Fibroblast of upper back skin (primary cell): ENCODE data around the gene TMEM135.
"Not testable (repeated sequence)": the region's sequence is repeated elsewhere in the genome, so short reads cannot be mapped to it uniquely, and the experiment has no call there.

Experiments
- DNase-seq: peaks from one replicate; pipeline ENCODE4 v3.0.0-alpha.2; 2013

TMEM135 gene

DNA sequence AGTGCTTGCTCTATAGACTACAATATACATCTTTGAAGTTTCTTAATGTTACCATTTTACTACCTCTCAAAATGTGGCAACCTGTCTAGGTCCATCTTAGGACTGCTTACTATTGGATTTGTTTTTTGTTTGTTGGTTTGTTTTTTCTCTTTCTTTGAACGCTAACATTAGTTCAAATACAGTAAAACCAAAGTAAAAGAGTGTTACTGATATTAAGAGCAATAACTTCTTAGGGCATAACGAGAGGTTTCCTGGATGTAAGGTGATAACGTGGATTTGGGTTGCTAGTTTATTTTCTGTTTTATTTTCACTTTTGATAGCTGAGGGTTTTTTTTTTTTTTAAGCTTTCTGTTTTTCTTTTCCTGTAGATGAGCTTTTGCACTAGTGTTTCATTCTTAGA is 43.6 kb downstream of the TMEM135 start:
- DNase-seq, result no peak

DNA sequence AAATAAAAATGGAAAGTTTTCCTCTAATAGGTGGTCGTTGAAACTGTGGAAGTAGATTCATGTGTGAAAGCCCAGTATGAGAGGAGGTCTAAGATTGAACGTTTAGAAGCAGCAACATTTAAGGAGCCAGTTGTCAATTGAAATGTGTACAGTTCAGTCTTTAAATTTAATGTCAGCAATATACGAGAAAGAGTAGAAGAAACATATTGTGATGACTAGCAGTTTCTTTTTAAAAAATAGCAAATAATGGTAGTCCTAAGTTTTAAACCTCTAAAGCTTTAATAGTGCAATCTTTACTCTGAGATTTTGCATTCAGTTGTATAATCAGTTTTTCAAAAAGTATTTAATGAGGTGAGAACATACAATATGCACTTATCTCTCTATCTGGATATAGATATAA is 44.9 kb downstream of the TMEM135 start:
- DNase-seq, result no peak

DNA sequence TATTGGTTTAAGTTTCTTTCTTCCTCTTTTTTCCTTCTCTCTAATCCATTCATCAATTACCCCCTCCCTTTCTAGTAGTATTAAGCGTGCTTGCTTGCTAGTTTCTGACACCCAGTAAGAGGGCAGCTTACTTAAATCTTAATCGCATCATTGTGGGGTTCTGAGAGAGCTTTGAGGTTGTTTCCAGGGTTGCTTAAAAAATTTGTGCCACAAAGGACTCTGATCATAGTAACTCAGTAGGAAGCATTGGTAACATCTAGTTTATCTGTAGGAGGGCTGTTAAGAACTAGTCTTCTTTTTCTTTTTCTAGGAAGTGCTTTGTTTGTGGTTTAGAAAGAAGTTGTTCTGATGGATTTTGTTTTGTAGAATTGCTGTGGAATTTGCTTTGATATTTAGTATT is 45.3 kb downstream of the TMEM135 start:
- DNase-seq, result no peak

DNA sequence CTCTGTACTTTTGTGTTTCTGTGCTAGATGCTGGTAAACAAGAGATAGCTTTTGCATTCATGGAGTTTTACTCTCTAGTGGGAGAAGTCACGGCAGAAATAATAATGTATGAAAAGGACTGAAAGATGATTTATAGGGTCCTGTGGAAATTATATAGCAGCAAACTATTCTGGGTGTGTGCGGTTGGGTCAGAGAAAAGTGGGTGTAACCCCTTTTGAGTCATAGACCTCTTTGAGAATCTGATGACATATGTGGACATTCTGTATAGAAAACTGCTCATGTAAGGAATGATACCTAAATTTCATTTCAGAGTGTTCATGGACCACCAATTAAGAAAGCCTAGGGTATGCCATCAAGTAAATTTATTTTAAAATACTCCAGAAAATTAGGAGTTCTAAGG is 54.4 kb downstream of the TMEM135 start:
- peak; percentile 45 for DNase-seq

DNA sequence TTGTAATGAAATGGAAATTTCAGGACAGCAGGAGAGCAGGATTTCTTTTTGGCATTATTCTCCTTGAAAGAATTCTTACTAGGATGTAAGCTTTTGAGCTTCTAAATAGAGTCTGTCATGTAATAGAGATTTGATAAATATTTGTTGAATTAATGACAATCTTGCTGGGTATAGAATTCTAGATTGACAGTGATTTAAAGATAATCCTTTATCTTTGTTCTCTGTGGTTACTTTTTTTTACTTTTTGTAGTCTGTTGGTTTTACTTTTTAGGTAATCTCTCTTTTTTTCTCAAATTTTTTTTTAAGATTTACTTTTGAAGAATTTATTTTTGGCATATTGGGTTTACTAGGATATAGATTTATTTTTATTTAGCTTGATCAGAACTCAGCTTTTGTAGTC is 54.8 kb downstream of the TMEM135 start:
- no peak for DNase-seq

DNA sequence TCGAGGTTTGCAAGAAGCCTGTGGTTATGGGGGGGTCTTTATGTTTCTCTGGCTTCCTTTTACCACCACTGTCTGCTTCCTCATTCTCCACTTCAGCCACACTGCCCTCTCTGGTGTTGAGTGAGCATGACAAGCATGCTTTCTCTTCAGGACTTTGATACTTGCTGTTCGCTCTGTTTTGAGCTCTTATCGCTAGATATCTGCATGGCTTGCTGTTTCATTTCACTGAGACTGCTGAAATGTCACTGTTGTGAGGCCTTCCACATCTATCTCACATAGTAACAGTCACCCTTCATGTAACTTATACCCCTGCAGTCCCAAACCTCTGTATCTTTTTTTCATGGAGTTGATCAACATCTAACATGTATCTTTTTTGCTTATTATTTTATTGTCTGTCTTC is 59.8 kb downstream of the TMEM135 start:
- peak; percentile 19 for DNase-seq

DNA sequence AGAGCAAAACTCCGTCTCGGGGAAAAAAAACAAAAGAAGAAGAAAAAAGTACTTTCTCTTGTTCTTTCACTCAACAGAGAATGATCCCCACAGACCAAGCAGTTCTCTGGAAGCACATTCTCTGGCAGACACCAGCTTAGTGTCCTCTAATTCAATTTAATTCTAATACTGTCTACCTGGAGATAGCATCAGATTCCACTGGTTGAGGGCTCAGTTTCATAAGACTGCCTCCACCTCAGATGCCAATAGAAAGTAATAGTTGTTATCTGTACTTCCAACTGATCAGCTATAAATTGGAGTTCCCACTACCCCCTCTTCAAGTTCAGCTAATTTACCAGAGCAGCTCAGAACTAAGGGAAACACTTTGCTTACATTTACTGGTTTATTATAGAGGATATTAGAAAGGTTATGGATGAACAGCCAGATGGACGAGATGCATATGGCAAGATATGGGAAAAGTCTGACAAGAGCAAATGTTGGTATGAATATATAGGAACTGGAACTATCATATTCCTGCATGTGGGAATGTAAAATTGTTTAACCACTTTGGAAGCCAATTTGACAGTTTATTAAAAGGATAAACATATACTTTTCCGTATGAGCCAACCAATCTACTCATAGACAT is 64.3 kb downstream of the TMEM135 start:
- DNase-seq, result no peak

DNA sequence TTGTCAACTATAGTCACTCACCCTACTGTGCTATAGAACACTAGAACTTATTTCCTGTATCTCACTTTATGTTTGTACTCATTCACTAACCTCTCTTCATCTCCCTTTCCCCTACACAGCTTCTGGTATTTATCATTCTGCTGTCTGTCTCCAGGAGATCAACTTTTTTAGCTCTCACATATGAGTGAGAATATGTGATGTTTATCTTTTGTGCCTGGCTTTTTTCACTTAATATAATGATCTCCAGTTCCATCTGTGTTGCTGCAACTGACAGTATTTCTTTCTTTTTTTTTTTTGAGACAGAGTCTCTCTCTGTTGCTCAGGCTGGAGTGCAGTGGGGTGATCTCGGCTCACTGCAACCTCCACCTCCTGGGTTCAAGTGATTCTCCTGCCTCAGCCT is 68.1 kb downstream of the TMEM135 start:
- DNase-seq, result peak; percentile 50

DNA sequence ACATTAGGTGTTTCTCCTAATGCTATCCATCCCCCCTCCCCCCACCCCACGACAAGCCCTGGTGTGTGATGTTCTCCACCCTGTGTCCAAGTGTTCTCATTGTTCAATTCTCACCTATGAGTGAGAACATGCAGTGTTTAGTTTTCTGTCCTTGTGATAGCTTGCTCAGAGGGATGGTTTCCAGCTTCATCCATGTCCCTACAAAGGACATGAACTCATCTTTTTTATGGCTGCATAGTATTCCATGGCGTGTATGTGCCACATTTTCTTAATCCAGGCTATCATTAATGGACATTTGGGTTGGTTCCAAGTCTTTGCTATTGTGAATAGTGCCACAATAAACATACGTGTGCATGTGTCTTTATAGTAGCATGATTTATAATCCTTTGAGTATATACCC is 69.6 kb downstream of the TMEM135 start:
- not testable (repeated sequence) for DNase-seq

DNA sequence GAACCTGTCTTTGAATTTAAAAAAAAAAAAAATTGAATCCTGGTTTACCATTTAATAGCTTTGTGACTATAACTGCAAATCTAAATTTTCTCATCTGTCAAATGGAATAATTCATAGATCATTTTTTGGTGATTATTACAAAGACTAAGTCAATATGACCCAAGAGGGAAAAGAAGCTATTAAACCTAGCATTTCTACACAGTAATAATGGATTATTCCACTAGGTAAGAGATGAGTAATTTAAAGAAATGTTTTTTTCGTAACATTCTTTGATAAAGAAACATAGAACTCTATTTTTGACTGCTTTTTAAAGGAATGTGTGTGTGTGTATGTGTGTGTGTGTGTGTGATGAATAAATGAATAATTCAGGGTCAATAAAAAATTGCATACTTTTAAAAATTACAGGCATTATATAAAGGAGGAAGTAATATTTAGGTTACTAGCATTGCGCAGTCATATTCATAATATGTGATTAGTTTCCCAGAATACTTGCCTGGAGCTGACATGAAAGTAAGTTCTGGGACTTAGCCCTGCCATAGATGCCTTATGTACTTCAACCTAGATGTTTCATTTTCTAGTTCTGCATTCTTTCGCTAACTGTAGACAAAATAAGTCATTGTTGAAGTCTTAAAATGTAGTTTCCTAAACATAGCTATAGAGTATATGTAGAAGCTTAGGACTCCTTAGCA is 72.9 kb downstream of the TMEM135 start:
- peak; percentile 12 for DNase-seq

DNA sequence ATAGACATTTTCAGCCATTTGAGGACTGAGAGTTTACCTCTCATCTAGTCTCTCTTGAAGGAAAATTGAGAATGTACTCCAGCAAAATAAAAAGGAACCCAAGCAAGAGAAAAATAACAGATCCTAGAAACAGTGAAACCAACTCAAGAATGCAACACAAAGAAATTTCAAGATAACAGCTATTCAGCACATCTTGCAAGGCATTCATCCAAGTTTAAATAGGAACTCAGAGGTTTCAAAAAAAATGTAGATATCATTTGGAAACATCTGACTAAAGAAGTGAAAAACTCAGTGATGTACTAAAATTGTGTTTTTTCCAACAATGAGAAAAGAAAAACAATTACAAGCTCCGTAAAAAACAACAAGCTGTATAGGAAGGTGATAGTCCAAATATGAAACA is 76.4 kb downstream of the TMEM135 start:
- peak; percentile 32 for DNase-seq

DNA sequence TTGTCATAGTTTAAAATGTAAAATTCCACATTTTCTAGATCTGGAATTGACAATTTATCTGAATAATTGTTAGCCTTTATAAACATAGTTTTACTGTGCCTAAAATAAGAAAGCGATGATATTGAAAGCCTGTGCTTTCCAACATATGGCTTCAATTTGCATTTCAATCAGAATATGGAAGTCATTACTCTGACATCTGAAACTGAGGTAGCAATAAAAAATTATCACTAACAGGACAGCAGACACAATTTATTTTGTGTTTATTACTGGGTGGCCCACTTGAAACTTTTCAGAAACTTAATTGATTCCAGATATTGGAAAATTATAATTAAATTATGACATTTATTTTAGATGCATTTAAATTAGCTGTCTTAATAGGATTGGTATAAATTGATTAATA is 78.5 kb downstream of the TMEM135 start:
- DNase-seq, result peak; percentile 46

DNA sequence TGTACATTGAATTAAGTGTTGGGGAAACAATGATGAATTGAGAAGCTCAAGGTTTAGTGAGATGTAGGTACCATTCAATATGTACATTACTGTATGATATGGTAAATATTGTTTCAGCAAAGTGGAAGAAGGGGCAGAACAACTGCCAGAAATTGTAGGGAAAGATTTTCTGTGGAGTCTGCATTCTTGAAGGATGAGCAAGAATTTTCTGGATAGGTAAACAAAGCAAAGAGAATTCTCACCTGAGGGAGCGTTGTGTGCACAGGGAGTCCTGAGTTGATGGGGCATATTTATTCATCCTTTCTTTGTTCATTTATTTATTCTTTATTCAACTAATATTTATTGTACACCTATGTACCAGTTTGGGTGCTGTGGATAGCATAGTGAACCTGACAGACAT is 83.2 kb downstream of the TMEM135 start:
- no peak for DNase-seq

DNA sequence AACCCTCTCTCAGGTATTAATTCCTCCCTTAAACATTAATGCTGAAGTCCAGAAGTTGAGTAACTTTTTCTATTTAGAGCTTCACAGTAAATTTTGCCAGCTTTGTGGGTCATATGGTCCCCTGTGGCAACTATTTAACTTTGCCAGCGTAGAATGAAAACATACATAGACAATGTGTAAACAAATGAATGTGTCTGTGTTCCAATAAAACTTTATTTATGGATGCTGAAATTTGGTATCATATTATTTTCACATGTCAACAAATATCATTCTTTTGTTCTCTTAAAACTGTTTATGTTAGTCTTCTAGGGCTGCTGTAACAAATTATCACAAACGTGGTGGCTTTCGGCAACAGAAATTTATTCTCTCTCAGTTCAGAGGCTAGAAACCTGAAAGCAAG is 85.1 kb downstream of the TMEM135 start:
- DNase-seq, result no peak

DNA sequence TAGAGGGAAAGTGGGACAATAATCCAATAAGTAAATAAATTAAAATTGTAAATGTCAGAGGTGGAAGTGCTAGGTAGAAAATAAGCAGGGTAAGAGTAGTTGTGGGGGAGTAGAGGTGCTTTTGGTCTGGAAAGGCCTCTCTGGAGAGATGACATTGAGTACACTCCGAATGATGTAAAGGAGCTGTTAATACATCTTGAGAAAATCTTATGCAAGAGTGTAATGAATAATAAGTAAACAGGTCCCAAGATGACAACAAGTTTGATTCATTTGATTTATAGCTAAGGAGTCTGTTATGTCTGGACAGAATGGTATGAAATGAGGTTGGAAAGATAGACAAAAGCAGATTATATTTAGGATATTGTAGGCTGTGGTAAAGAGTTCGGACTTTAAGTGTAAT is 87.5 kb downstream of the TMEM135 start:
- DNase-seq, result peak; percentile 80

DNA sequence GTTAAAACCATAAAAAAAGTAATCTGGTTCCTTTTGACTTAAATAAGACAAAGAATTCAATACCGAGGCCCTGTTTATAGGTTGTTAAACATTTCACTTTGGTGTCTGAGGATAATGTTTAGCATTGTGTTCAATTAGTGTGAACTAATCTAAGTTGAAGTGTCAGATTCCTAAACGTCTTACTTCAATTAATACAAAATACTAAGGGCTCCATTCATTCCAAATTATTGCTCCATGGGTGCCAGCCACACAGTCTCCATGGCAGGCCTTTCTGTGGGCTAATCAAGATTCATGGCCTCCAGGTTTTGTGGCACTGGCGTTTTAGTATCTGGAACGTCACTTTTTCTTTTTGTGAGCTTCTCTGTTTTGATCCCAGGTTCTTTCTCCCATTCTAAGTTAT is 89.4 kb downstream of the TMEM135 start:
- DNase-seq, result no peak

DNA sequence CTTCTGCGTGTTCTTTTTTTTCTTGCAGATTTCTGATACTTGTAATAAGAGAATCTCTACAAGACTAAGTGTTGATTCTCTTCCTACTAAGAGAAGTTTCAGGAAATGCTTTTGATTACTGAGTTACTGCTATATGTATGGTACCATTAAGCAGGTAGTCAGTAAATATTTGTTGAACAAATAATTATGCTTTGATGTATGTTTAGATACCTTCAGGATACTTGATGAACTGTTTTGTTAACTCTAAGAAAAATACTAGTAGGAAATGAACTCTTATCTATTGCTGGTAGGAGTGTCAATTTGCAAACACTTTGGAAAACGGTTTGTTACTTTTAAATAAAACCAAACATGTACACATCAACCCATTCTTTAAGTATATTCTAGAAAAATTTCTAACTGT is 90.6 kb downstream of the TMEM135 start:
- no peak for DNase-seq

DNA sequence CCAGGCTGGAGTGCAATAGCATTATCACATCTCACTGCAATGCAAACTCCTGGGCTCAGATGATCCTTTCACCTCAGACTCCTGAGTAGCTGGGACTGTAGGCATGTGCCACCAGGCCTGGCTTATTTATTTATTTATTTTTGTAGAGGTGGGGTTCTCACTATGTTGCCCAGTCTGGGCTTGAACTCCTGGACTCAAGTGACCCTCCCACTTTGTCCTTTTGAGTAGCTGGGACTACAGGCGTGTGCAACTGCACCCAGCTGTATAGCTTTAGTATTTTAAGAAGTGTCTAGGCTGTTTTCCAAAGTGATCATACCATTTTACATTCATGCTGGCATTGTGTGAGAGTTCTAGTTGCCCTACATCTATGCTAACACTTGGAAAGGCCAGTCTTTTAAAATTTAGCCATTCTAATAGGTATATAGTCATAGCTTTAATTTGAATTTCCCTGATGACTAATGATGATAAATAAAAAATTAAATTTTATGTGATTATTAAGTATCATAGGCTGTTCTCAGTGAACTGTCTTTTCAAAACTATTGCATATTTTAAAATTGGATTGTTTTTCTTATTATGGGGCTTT is 96.9 kb downstream of the TMEM135 start:
- no peak for DNase-seq

DNA sequence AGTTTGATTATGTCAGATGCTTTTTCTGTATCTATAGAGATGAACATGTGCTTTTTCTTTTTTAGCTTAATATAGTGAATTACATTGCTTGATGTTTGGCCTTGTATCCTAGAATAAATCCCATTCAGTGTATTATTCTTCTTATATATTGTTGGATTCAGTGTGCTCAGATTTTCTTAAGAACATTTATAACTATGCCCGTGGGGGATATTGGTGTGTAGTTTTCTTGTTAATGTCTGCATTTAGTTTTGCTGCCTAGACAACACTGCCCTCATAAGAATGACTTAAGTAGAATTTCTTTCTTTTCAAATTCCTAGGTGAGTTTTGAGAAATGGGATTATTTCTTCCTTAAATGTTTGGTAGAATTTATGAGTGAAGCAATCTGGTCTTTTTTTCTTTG is 98.5 kb downstream of the TMEM135 start:
- no peak for DNase-seq

DNA sequence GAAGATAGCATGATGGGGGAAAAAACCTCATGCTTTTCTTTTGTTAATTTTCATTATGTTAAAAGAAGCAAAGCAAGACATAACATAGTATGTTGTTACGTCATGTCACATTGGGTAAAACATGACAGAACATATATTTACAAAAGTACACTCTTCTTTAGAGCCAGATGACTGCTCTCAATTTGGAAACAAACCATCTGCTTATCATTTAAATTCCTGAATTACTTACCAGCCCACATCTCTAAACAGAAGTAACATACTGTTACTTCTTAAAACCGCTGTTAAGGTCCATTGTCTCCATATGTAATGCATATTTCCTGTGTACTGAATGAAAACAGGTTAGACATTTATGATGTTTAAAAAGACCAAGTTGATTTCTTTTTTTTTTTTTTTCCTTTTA is 100.0 kb downstream of the TMEM135 start:
- DNase-seq, result peak; percentile 73

DNA sequence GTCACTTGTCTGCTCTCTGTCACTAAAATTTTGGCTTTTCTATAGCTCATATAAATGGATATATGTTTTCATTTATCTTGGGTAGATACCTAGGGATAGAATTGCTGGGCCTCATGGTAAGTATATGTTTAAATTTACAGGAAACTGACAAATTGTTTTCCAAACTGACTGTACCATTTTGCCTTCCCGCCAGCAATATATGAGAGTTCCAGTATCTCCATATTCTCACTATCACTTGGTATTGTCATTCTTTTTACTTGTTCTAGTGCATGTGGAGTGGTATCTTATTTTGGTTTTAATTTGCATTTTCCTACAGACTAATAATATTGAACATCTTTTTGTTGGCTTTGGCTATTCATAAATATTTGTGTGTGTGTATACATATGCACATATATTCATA is 101.7 kb downstream of the TMEM135 start:
- no peak for DNase-seq

DNA sequence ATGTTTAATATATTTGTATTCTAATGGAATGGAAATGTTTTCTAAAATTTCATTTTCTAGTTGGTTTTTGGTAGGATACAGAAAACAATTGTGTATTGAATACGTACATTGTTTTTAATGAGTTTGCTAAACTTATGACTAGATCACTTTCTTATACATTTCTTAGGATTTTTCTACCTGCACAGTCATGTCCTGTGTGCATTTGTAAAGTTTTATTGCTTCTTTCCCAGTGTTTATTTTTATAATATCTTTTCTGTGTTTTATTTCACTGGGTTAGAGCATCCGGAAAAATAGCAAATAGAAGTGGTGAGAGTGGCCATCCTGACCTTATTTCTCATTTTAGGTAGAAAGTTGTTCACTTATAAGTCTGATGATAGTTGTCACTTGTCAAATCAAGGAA is 103.6 kb downstream of the TMEM135 start:
- no peak for DNase-seq

DNA sequence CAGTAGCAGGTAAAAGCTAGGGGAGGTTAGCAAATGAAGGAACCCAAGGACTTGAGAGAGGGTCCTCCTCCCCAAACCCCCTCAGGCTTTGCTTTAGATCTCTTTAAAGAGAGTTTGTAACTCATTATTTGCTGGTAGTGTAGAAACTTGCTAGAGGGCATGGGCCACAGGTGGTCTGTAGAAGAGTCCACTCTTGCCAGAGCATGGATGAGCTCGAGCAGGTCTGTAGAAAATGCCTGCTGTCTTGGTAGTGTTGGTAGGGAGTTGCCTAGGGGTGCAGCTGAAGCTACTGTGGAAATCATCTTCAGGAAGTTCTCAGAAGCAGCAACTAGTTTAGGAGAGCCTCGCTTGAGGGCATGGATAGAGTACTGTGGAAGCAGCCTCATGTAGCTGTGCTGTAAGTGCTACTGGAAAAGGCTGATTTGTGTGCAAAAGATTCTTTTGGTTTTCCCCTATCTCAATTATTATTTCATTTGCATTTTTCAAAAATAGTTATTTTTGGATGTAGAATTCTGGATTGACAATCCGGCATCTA is 104.3 kb downstream of the TMEM135 start:
- DNase-seq, result no peak

DNA sequence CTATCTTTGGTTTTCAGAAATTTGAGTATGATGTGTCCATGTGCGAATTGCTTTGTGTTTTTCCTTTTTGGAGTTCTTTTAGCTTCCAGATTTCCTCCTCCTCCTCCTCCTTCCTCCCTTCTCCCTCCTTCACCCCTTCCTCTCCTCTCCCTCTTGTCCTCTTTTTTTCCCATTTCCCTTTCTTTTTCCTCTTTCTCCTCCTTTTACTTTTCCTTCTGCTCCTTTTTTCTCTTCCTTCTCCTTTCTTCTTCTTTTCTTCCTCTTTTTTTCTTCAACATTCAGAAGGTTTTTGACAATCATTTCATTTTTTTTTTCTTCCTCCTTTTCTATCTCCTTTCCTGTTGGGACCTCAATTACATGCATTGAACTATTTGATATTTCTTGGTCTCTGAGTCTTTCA is 104.9 kb downstream of the TMEM135 start:
- DNase-seq, result no peak

DNA sequence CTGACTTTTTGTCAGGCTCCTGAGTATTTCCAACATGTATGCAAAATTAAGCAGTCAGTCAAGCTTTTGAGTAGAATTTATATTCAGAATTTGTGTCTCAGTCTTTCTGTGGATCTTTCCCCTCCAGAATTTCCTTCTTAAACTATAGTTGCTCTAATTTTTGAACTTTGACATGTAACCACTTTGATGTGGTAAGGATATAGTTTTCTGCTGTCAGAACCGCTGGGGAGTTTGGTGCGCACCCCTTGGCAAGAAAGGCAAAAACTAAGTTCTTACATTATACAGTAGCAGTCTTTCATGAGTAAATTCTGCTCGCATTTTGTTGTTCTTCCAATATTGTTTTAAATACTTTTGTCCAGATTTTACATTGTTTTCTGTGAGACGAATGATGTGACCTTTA is 105.9 kb downstream of the TMEM135 start:
- no peak for DNase-seq
